Measurements from ENCODE around the gene NR2E1. TPM values are rescaled to one million over a fixed set of nuclear protein-coding genes. Genes with fewer than 3 reads are reported as not detected.

NR2E1 gene
- total RNA-seq, 4 donors from 2014 or later = not detected

DNA sequence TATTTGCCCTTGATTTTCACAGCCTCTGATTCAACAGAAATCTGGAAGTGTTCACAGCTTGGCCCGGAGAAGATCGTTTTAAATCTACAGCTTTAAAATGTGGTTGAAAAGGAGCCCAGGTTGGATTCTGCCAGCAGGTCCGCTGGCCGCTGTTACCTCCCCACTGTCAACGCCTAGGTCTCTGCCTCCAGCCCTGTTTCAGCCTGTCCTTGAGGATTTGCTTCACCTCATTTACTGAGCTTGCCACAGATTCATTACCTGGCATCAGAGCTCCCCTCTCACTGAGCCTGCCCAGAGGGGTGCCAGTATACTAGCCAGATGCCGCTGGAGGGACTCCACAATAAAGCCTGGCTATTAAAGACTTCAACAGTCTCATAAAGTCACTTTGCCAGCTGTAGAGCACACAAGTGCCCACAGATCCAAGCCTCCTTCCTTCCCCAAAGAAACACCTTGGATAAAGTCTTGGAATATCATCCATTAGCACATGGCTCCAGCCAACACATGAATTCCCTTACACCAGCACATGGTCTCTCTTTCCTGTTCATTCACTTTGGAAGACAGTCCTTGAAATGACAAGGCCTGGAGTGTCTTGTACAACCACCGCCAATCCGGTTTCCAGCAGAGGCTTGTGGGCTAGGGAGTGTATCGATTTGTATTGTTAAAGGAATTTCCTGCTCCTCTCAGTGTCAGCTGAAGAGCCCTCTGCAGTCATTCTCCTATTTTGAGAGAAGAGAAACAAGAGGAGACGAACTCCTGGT, 9.5 kb upstream of the NR2E1 start:
- Histone ChIP-seq H3K27me3 (peaks cover 40% of the 10 kb centered on the region), H3K36me3 (no peaks in the 10 kb centered on the region), H3K9me3 (no peaks in the 10 kb centered on the region), H3K4me3 (replicated peaks in 1 of 3) (no peak overlapping the region), H3K4me1 (peaks cover 13% of the 10 kb centered on the region in 2 donors), H3K27ac (no peak overlapping the region)
- intact Hi-C loops (cut with DNase I) = no loop called here
- WGBS, 2 donors = 25 to 26% methylated on average over 10 of the region's 10 CpGs
- no peak for TF ChIP-seq POLR2A (IDR thresholded peaks at IDR 0.05)
- TF ChIP-seq CTCF (IDR thresholded peaks at IDR 0.05) = no peak
- DNase-seq = no peak

DNA sequence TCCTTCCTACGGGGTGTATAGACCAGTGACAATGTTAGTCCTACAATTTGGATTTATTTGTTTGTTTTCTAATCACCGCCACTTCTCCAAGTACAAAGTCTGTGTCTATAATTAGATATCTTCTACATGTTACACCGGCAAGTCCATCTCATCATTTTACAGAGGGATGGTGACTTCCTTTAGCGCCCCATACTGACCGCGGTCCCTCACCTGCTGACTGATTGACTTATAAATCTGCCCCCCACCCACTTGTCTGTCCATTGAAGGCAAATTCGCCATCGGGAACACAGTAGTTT, 8.9 kb upstream of the NR2E1 start:
- intact Hi-C loops (cut with DNase I) = no loop called here
- peaks cover 13% of the 10 kb centered on the region in 2 donors for H3K4me1 ChIP-seq
- WGBS, 2 donors = 16 to 19% methylated on average over 8 of the region's 8 CpGs
- no peaks in the 10 kb centered on the region for H3K9me3 ChIP-seq
- DNase-seq = no peak
- TF ChIP-seq POLR2A (IDR thresholded peaks at IDR 0.05) (no peak), CTCF (IDR thresholded peaks at IDR 0.05) (no peak)
- no peak overlapping the region for H3K4me3 ChIP-seq (replicated peaks in 1 of 3)
- H3K27me3 ChIP-seq = peaks cover 45% of the 10 kb centered on the region
- no peak overlapping the region for H3K27ac ChIP-seq
- H3K36me3 ChIP-seq = no peaks in the 10 kb centered on the region

GRCh38 chr6:108157234-108157980, 8.4 kb upstream of the NR2E1 start:
- DNase-seq = no peak
- Histone ChIP-seq H3K27me3 (peaks cover 50% of the 10 kb centered on the region), H3K9me3 (no peaks in the 10 kb centered on the region), H3K4me3 (replicated peaks in 1 of 3) (peak overlapping the region in 1 of 3 donors; percentile 19), H3K4me1 (peaks cover 13% of the 10 kb centered on the region in 2 donors), H3K27ac (no peak overlapping the region), H3K36me3 (no peaks in the 10 kb centered on the region)
- 5 to 7% methylated on average over 27 to 49 of the region's 60 CpGs for WGBS, 2 donors
- TF ChIP-seq CTCF (IDR thresholded peaks at IDR 0.05) = no peak
- TF ChIP-seq POLR2A (IDR thresholded peaks at IDR 0.05) = no peak
- intact Hi-C loops (cut with DNase I) = no loop called here

- Histone ChIP-seq H3K27ac (no peak overlapping the region), H3K36me3 (no peaks in the 10 kb centered on the region), H3K4me1 (peaks cover 13% of the 10 kb centered on the region in 2 donors), H3K27me3 (peaks cover 57% of the 10 kb centered on the region), H3K9me3 (no peaks in the 10 kb centered on the region), H3K4me3 (replicated peaks in 1 of 3) (peak overlapping the region in 1 of 3 donors; percentile 19)
- TF ChIP-seq POLR2A (IDR thresholded peaks at IDR 0.05) (no peak), CTCF (IDR thresholded peaks at IDR 0.05) (no peak)
- WGBS, 2 donors = 8% methylated on average over 23 to 29 of the region's 38 CpGs
- intact Hi-C loops (cut with DNase I) = no loop called here
- no peak for DNase-seq
These were observed 7.8 kb upstream of the NR2E1 start for GRCh38 chr6:108157981-108158525.

GRCh38 chr6:108159981-108160380, 5.8 kb upstream of the NR2E1 start:
- H3K36me3 ChIP-seq = no peaks in the 10 kb centered on the region
- no peak for DNase-seq
- TF ChIP-seq POLR2A (IDR thresholded peaks at IDR 0.05) (no peak), CTCF (IDR thresholded peaks at IDR 0.05) (no peak)
- peaks cover 18 to 24% of the 10 kb centered on the region in 2 donors for H3K4me1 ChIP-seq
- intact Hi-C loops (cut with DNase I) = no loop called here
- 28 to 33% methylated on average over 5 of the region's 5 CpGs for WGBS, 2 donors
- peaks cover 72% of the 10 kb centered on the region for H3K27me3 ChIP-seq
- no peak overlapping the region for H3K27ac ChIP-seq
- no peak overlapping the region for H3K4me3 ChIP-seq (replicated peaks in 1 of 3)
- no peaks in the 10 kb centered on the region for H3K9me3 ChIP-seq

Measured in thyroid gland (tissue), 4 donors.